Memory B cell (primary cell): ENCODE results near the gene FUNDC2.
"Not testable (repeated sequence)": the region's sequence is repeated elsewhere in the genome, so short reads cannot be mapped to it uniquely, and the experiment has no call there.

Experiments
- ATAC-seq: fragments of 150-1000 bp; cut with Tn5 transposase; 2 replicates; pipeline ENCODE4 v1.10.0; 2021; ENCODE audit warnings: low read depth, mild to moderate bottlenecking, moderate library complexity
- DNase-seq, 2 donors: peaks; one replicate each; pipeline ENCODE4 v3.0.0; 2022; ENCODE audit warnings: low spot score in 2 of 2
- H3K27ac Mint-ChIP-seq: one replicate; pipeline ENCODE4 v1.8.0; 2022; ENCODE audit warnings: mild to moderate bottlenecking, moderate library complexity, mixed read lengths
- H3K27me3 Mint-ChIP-seq: one replicate; pipeline ENCODE4 v1.8.0; 2022; ENCODE audit warnings: mixed read lengths
- H3K36me3 Mint-ChIP-seq: one replicate; pipeline ENCODE4 v1.8.0; 2022; ENCODE audit warnings: mild to moderate bottlenecking, mixed read lengths
- H3K4me1 Mint-ChIP-seq: one replicate; pipeline ENCODE4 v1.8.0; 2022; ENCODE audit warnings: mixed read lengths
- H3K4me3 Mint-ChIP-seq: one replicate; pipeline ENCODE4 v1.8.0; 2022; ENCODE audit warnings: mild to moderate bottlenecking, moderate library complexity, mixed read lengths
- H3K9me3 Mint-ChIP-seq: one replicate; pipeline ENCODE4 v1.8.0; 2022; ENCODE audit warnings: mixed read lengths

The FUNDC2 gene

DNA sequence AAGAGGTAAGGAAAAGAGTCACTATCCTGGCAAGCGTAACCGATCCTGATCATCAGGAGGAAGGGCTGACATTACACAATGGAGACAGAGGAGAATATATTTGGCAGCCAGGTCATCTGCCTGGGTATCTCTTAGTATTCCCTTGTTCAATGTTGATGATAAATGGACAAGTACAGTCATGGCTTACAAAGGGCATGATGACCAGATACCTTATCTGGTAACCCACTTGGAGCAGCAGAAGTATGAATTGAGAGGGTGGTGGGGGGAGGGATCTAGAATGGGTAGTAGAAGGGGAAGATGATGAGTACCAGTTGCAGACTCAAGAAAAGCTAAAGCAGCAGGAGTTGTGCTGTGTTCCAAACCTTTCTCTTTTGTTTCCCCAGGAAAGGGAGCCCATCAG, 21.5 kb upstream of the FUNDC2 start:
- Mint-ChIP-seq H3K27ac (no peak overlapping the region), H3K4me1 (no peaks in the 10 kb centered on the region), H3K4me3 (no peak overlapping the region), H3K36me3 (peaks cover 2% of the 10 kb centered on the region), H3K9me3 (no peaks in the 10 kb centered on the region), H3K27me3 (peaks cover 2% of the 10 kb centered on the region)
- ATAC-seq: no peak
- DNase-seq: no peak

- not testable (repeated sequence) for DNase-seq, H3K9me3 Mint-ChIP-seq, H3K4me3 Mint-ChIP-seq, H3K4me1 Mint-ChIP-seq, H3K36me3 Mint-ChIP-seq, H3K27ac Mint-ChIP-seq, ATAC-seq, H3K27me3 Mint-ChIP-seq
Observed at GRCh38 chrX:155006379-155006778, 20.3 kb upstream of the FUNDC2 start.

- DNase-seq, H3K36me3 Mint-ChIP-seq, H3K27me3 Mint-ChIP-seq, H3K9me3 Mint-ChIP-seq, H3K4me3 Mint-ChIP-seq, H3K27ac Mint-ChIP-seq, ATAC-seq, H3K4me1 Mint-ChIP-seq: not testable (repeated sequence)
Observed at GRCh38 chrX:155006913-155007671, 19.6 kb upstream of the FUNDC2 start.

DNA sequence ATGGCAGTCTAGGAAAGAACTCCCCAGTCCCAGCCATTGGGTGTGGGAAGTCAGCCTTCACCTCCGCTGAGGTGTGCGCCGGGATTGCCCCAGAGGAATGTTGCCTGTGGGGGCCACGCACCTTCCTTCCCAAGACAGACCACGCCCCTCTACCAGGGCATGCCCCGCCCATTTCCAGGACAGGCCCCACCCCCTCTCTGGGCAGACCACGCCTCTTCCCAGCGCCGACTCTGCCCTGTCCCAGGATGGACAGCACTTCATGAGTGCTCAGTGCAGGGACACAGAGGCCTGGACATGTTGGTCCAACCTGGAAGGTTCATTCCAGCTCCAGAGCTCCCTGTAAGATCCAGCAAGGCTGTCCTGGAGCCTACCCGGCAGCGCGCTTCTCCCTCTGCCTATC, 18.1 kb upstream of the FUNDC2 start:
- not testable (repeated sequence) for H3K27me3 Mint-ChIP-seq, DNase-seq, ATAC-seq, H3K9me3 Mint-ChIP-seq, H3K4me3 Mint-ChIP-seq, H3K4me1 Mint-ChIP-seq, H3K27ac Mint-ChIP-seq, H3K36me3 Mint-ChIP-seq

- H3K36me3 Mint-ChIP-seq: no peaks in the 10 kb centered on the region
- no peak overlapping the region for H3K4me3 Mint-ChIP-seq
- no peaks in the 10 kb centered on the region for H3K4me1 Mint-ChIP-seq
- H3K27me3 Mint-ChIP-seq: no peaks in the 10 kb centered on the region
- H3K27ac Mint-ChIP-seq: no peak overlapping the region
- DNase-seq (no peak), ATAC-seq (no peak)
- no peaks in the 10 kb centered on the region for H3K9me3 Mint-ChIP-seq
Observed at GRCh38 chrX:155009994-155010472, 16.6 kb upstream of the FUNDC2 start.

DNA sequence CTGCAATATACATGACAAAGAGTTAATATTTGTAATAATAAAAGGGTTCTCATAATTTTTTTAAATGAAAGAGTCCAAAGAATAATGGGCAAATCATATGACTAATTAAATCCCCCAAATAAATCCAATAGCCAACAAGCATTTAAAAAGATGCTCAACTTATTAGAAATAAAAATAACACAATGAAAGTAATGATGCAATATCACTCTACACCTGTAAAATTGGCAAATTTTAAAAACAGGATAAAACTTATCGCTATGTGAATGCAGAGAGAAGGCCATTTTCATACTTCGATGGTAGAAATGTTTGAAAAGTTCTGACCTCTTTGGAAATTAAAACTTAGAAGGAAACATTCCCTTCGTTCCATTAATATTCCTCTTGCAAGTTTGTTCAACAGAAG, 6.1 kb upstream of the FUNDC2 start:
- H3K36me3 Mint-ChIP-seq: no peaks in the 10 kb centered on the region
- peaks cover 2% of the 10 kb centered on the region for H3K27me3 Mint-ChIP-seq
- DNase-seq (no peak), ATAC-seq (no peak)
- peaks cover 2% of the 10 kb centered on the region for H3K4me1 Mint-ChIP-seq
- no peak overlapping the region for H3K27ac Mint-ChIP-seq
- no peak overlapping the region for H3K4me3 Mint-ChIP-seq
- no peaks in the 10 kb centered on the region for H3K9me3 Mint-ChIP-seq

DNA sequence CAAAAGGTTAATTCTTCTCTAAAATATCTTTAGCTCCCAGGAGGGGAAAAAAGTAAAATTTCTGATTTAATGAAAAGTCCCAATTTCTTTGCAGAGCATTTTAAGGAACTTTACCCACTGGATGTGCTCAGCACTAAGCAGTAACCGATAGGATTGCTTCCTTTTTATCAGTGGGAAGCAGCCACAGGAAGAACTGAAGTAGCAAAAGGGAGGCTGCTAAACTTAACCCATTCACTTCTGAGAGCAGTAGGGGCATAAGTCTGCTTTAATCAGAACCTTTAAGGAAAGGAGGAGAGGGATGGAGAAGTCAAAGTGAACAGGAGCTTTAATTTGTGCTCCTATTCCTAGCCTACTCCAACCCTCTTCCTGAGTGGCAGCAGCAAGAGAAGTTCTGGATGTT, 4.1 kb upstream of the FUNDC2 start, which contains the start of gene F8:
Gene F8, minus strand, starts transcription at position 139 of the 400 bp plus-strand sequence. CDS start 171 bp downstream, outside the sequence.
- no peak within 1 kb of the TSS for H3K27ac Mint-ChIP-seq
- H3K4me1 Mint-ChIP-seq: peaks cover 2% of the 10 kb centered on the region
- DNase-seq (no peak), ATAC-seq (no peak)
- no peak within 1 kb of the TSS for H3K4me3 Mint-ChIP-seq
- no peaks in the 10 kb centered on the region for H3K36me3 Mint-ChIP-seq
- H3K27me3 Mint-ChIP-seq: no peaks in the 10 kb centered on the region
- no peaks in the 10 kb centered on the region for H3K9me3 Mint-ChIP-seq

GRCh38 chrX:155023907-155024833, 2.5 kb upstream of the FUNDC2 start:
- Mint-ChIP-seq H3K27ac (no peak overlapping the region), H3K4me1 (peaks cover 8% of the 10 kb centered on the region), H3K27me3 (no peaks in the 10 kb centered on the region), H3K36me3 (no peaks in the 10 kb centered on the region), H3K9me3 (no peaks in the 10 kb centered on the region), H3K4me3 (peak overlapping the region; percentile 27)
- ATAC-seq (no peak), DNase-seq (no peak)

DNA sequence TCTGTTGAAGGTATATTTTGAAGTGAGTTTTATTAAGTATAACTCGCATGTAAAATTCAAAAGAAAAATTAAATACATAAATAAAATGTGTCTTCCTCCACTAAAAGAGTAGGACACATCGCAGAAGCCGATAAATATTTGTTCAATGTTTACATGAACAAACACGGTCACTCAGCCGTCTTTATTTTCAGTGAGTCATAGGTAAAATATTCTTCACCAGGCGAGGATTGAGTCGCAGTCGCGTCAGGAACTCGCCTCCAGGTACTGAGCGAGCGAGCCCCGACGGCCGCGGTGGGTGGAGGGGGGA, 271 bp upstream of the FUNDC2 start:
- no peaks in the 10 kb centered on the region for H3K9me3 Mint-ChIP-seq
- no peaks in the 10 kb centered on the region for H3K27me3 Mint-ChIP-seq
- peak overlapping the region; percentile 88 for H3K4me3 Mint-ChIP-seq
- H3K36me3 Mint-ChIP-seq: no peaks in the 10 kb centered on the region
- H3K27ac Mint-ChIP-seq: peak overlapping the region; percentile 92
- H3K4me1 Mint-ChIP-seq: peaks cover 12% of the 10 kb centered on the region
- DNase-seq (no peak), ATAC-seq (no peak)

DNA sequence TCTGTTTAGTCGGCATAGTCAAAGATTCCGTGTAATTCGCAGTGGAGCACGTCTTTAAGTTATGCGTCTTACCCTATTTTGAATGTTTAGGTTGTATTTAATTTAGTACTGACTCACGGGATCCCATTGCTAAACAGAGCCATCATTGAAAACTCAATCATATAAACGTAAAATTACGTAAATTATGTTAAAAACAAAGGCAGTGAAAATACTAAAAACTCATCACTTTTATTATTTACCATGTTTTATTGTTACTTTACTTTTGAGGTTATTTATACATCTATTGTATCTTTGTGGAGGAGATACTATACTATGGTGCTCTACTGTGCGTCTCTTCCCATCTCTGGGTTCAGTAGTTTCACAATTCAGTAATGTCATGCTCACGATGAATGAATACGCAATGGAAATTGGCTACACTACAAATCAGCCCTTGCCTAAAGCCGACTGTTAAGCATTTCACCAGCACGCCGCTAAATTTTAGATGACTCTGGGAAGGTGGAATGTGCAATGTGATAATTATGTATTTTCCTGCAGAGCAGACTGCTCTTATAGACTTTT, 944 bp downstream of the FUNDC2 start:
- Mint-ChIP-seq H3K4me3 (peak overlapping the region; percentile 88), H3K9me3 (no peaks in the 10 kb centered on the region), H3K4me1 (peaks cover 10% of the 10 kb centered on the region), H3K36me3 (no peaks in the 10 kb centered on the region), H3K27me3 (no peaks in the 10 kb centered on the region), H3K27ac (peak overlapping the region; percentile 92)
- DNase-seq: no peak
- no peak for ATAC-seq

DNA sequence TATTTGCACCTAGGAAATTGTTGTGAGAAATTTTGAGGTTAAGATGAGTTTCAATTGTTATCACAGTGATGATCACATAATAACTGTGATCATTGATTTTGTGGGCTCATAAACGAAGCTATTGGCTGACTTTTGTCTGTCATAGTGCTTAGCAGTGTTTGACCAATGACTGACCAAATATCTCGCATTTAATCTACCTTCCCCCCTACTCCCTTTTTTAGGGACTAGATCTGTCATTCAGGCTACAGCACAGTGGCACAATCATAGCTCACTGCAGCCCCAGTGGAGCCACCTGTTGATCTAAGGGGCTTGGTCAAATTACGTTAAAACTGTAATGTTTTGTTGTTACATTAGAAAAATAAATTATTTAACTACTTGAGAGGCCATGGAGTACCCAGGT, 1.5 kb downstream of the FUNDC2 start:
- DNase-seq: no peak
- ATAC-seq: no peak
- Mint-ChIP-seq H3K27ac (peak overlapping the region; percentile 92), H3K4me1 (peaks cover 10% of the 10 kb centered on the region), H3K9me3 (no peaks in the 10 kb centered on the region), H3K36me3 (no peaks in the 10 kb centered on the region), H3K4me3 (peak overlapping the region; percentile 88), H3K27me3 (no peaks in the 10 kb centered on the region)

GRCh38 chrX:155028877-155029291, 2.2 kb downstream of the FUNDC2 start:
- H3K4me3 Mint-ChIP-seq: peak overlapping the region; percentile 53
- ATAC-seq: no peak
- no peak for DNase-seq
- peaks cover 10% of the 10 kb centered on the region for H3K4me1 Mint-ChIP-seq
- H3K27ac Mint-ChIP-seq: peak overlapping the region; percentile 63
- no peaks in the 10 kb centered on the region for H3K9me3 Mint-ChIP-seq
- H3K36me3 Mint-ChIP-seq: no peaks in the 10 kb centered on the region
- no peaks in the 10 kb centered on the region for H3K27me3 Mint-ChIP-seq

GRCh38 chrX:155031657-155032056, 5.0 kb downstream of the FUNDC2 start:
- H3K27ac Mint-ChIP-seq: no peak overlapping the region
- H3K4me3 Mint-ChIP-seq: no peak overlapping the region
- peaks cover 10% of the 10 kb centered on the region for H3K4me1 Mint-ChIP-seq
- DNase-seq (no peak), ATAC-seq (no peak)
- no peaks in the 10 kb centered on the region for H3K9me3 Mint-ChIP-seq
- peaks cover 13% of the 10 kb centered on the region for H3K36me3 Mint-ChIP-seq
- no peaks in the 10 kb centered on the region for H3K27me3 Mint-ChIP-seq

- H3K36me3 Mint-ChIP-seq: peaks cover 29% of the 10 kb centered on the region
- DNase-seq (no peak), ATAC-seq (no peak)
- peaks cover 9% of the 10 kb centered on the region for H3K4me1 Mint-ChIP-seq
- H3K27ac Mint-ChIP-seq: no peak overlapping the region
- H3K27me3 Mint-ChIP-seq: no peaks in the 10 kb centered on the region
- H3K4me3 Mint-ChIP-seq: no peak overlapping the region
- no peaks in the 10 kb centered on the region for H3K9me3 Mint-ChIP-seq
Observed at GRCh38 chrX:155035688-155036087, 9.0 kb downstream of the FUNDC2 start.
